Adrenal gland (tissue), 5 donors: Measurements from ENCODE around the gene THG1L.

Source experiments
- CTCF ChIP-seq, 6 experiments: fragments of 450-650 bp in 4 of 6; fragments of 200-600 bp in 2 of 6; sonication (generic) in 1 of 6; IDR thresholded peaks; 1 replicate in 5 of 6; 2 replicates in 1 of 6; pipeline versions ENCODE4 v1.5.1 to v1.8.0; 2016 to 2021; ENCODE audit warnings: antibody characterized with exemption in 6 of 6, mild to moderate bottlenecking in 2 of 6, moderate library complexity in 1 of 6
- POLR2A ChIP-seq, 2 donors: fragments of 450-650 bp; IDR thresholded peaks; one replicate each; pipeline ENCODE4 v1.6.1; 2017; ENCODE audit warnings: antibody characterized with exemption in 2 of 2, mild to moderate bottlenecking in 2 of 2, moderate library complexity in 1 of 2
- donor health status: DM: no; HTN: no; CAD: no.

DNA sequence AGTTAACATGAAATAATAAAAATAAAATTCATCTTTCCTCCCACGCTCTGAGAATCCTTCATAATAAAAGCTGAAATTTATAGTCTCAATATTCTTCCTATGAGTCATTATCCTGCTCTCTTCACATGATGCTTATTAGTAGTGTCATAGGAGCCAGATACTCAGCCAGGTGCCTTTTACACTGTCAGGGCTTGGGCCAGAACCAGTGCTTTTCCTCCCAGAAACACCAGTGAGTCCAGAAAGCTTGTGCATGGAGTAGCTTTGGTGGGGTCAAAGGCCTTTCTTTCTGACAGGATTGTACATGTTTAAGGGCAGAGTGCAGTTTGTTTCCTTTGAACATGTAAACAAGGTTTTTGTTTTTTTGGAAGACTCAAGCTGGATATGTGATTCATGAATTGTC lies 19.1 kb downstream of the THG1L start:
- no peak for TF ChIP-seq CTCF (IDR thresholded peaks at IDR 0.05)
- no peak for TF ChIP-seq POLR2A (IDR thresholded peaks at IDR 0.05)
